ENCODE measurements around the gene PSME3IP1.

GRCh38 chr16:57231821-57232350, 46.0 kb upstream of the PSME3IP1 start:
- no peak for TF ChIP-seq EZH2 (IDR thresholded peaks at IDR 0.05; ENCODE audit: borderline replicate concordance)
- TF ChIP-seq CTCF (IDR thresholded peaks at IDR 0.05; ENCODE audit: poor library complexity): no peak
- TF ChIP-seq EZH2phosphoT487 (IDR thresholded peaks at IDR 0.05; ENCODE audit: low read depth, severe bottlenecking, unreplicated experiment): no peak
